ENCODE data around the gene MEGF10. TPM values are rescaled to one million over a fixed set of nuclear protein-coding genes. Genes with fewer than 3 reads are reported as not detected.

Gene MEGF10
- total and polyA plus RNA-seq, 2 of the 8 experiments (the other 6 are each of a cell fraction or from before 2014, with no cell fraction given), result 38.2 to 53.1 TPM

GRCh38 chr5:127417528-127417927 lies 126.9 kb downstream of the MEGF10 start:
- Histone ChIP-seq H3K9ac (replicated peaks in 1 of 4; ENCODE audit: extremely low read depth in 1 of 4, low read depth in 3 of 4, low read length in 3 of 4) (no peak overlapping the region), H3K27me3 (replicated peaks in 1 of 4; ENCODE audit: control insufficient read depth in 3 of 4, extremely low read depth in 1 of 4, insufficient read depth in 3 of 4, low read length in 3 of 4) (no peaks in the 10 kb centered on the region), H2AK5ac (ENCODE audit: low read depth, low read length) (no peak overlapping the region), H3K36me3 (ENCODE audit: control insufficient read depth in 2 of 4, insufficient read depth in 4 of 4, low read length in 3 of 4) (peaks cover 0 to 13% (median 6%) of the 10 kb centered on the region in 4 experiments; a peak in 7 of 8 replicates), H4K8ac (ENCODE audit: extremely low read depth, insufficient read depth, low read length) (no peak overlapping the region), H2BK20ac (ENCODE audit: low read length) (no peak overlapping the region), H2BK15ac (ENCODE audit: low read length) (no peak overlapping the region), H4K20me1 (replicated peaks in 1 of 2; ENCODE audit: control insufficient read depth in 1 of 2, insufficient read depth in 2 of 2, low read length in 2 of 2) (no peaks in the 10 kb centered on the region), H3K4me2 (ENCODE audit: insufficient read depth in 1 of 2, low read depth in 2 of 2, low read length in 2 of 2) (no peak overlapping the region), H3K79me1 (ENCODE audit: low read depth, low read length) (no peaks in the 10 kb centered on the region), H4K5ac (ENCODE audit: insufficient read length, low read depth, low read length) (no peak overlapping the region), H3K27ac (ENCODE audit: low read depth, low read length) (no peak overlapping the region), H2BK120ac (replicated peaks; ENCODE audit: low read depth, low read length) (no peak overlapping the region), H3K9me3 (ENCODE audit: insufficient read depth in 2 of 2, low read depth in 1 of 2, low read length in 1 of 2) (peaks cover 0 to 1% of the 10 kb centered on the region in 2 experiments; a peak in 1 of 4 replicates), H3K14ac (ENCODE audit: insufficient read length) (no peak overlapping the region), H2BK12ac (ENCODE audit: low read depth, low read length) (no peak overlapping the region), H3K79me2 (ENCODE audit: control insufficient read depth in 1 of 2, insufficient read depth in 2 of 2, low read length in 2 of 2) (no peaks in the 10 kb centered on the region), H2BK5ac (ENCODE audit: low read depth, low read length) (no peak overlapping the region), H4K91ac (replicated peaks; ENCODE audit: insufficient read length, low read length) (no peak overlapping the region), H3K4me1 (replicated peaks in 1 of 4; ENCODE audit: control insufficient read depth in 3 of 4, insufficient read depth in 4 of 4, low read length in 3 of 4) (no peaks in the 10 kb centered on the region; a peak in 1 of 7 replicates), H2AFZ (ENCODE audit: low read length) (no peak overlapping the region), H3K4me3 (ENCODE audit: extremely low read depth in 1 of 4, insufficient read depth in 2 of 4, low read depth in 3 of 4, low read length in 4 of 4) (no peak overlapping the region), H3K4ac (replicated peaks; ENCODE audit: insufficient read length, low read depth, low read length) (no peak overlapping the region), H3K56ac (replicated peaks; ENCODE audit: insufficient read length, low read depth, low read length) (no peak overlapping the region), H3K18ac (ENCODE audit: extremely low read depth, low read length) (no peak overlapping the region), H3K23me2 (ENCODE audit: low read depth, low read length) (no peaks in the 10 kb centered on the region), H3K23ac (ENCODE audit: insufficient read length) (no peak overlapping the region)
- ChIA-PET CTCF (ENCODE audit: partially characterized antibody) (interaction anchor here (0.8 to 1.3 kb wide), 5 partner anchors 17 to 763 kb away, joined by 3 to 4 read pairs (median 3); no protein-coding TSS in a partner anchor), POLR2A (ENCODE audit: partially characterized antibody) (no interaction called here)
- no peak for DNase-seq (ENCODE audit: low read depth in 1 of 2, low spot score in 2 of 2)
- FAIRE-seq, result no peak
- WGBS, 2 experiments (ENCODE audit: extremely low coverage in 1 of 2, insufficient coverage in 1 of 2, insufficient read length in 1 of 2, insufficient replicate concordance in 2 of 2, low coverage in 1 of 2, low lambda C conversion rate in 2 of 2, missing lambda C conversion rate in 1 of 2), result 91% methylated on average over 2 of the region's 2 CpGs; no CpG with 5 or more reads in 1 of the 2 experiments
- no peak for TF ChIP-seq ATF3 (IDR thresholded peaks at IDR 0.05; ENCODE audit: insufficient read depth, low read depth, low read length)
- TF ChIP-seq NRF1 (IDR thresholded peaks at IDR 0.05; ENCODE audit: low read depth, low read length), result no peak
- TF ChIP-seq TAF1 (IDR thresholded peaks at IDR 0.05; ENCODE audit: low read depth, low read length), result no peak
- no peak for TF ChIP-seq ZNF274 (IDR thresholded peaks at IDR 0.05; ENCODE audit: borderline replicate concordance, extremely low read depth, low read length)
- TF ChIP-seq KDM5A (IDR thresholded peaks at IDR 0.05; ENCODE audit: low read length), result no peak
- TF ChIP-seq SIRT6 (IDR thresholded peaks at IDR 0.05; ENCODE audit: low read length), result no peak
- no peak for TF ChIP-seq KDM1A (IDR thresholded peaks at IDR 0.05; ENCODE audit: borderline replicate concordance, low read length)
- no peak for TF ChIP-seq EGR1 (IDR thresholded peaks at IDR 0.05; ENCODE audit: borderline replicate concordance, low read depth, low read length)
- TF ChIP-seq EP300 (IDR thresholded peaks at IDR 0.05; ENCODE audit: borderline replicate concordance in 1 of 2, low read depth in 2 of 2, low read length in 2 of 2), result no peak
- no peak for TF ChIP-seq SP4 (IDR thresholded peaks at IDR 0.05; ENCODE audit: low read length)
- no peak for TF ChIP-seq FOSL1 (IDR thresholded peaks at IDR 0.05; ENCODE audit: insufficient read depth, low read depth, low read length)
- TF ChIP-seq JUND (IDR thresholded peaks at IDR 0.05; ENCODE audit: low read length), result no peak
- no peak for TF ChIP-seq HDAC6 (IDR thresholded peaks at IDR 0.05; ENCODE audit: low read depth, low read length)
- no peak for TF ChIP-seq POLR2AphosphoS5 (IDR thresholded peaks at IDR 0.05; ENCODE audit: low read depth, low read length)
- no peak for TF ChIP-seq YY1 (IDR thresholded peaks at IDR 0.05; ENCODE audit: low read depth, low read length)

Data from H1 (cell line).